Activated CD4-positive, alpha-beta T cell treated with anti-CD3 and anti-CD28 coated beads, Interleukin-2, amount 10 ng/mL, durations not matched to agents 24 days and 14 days (primary cell): ENCODE results near the gene LSM2. TPM values are rescaled to one million over a fixed set of nuclear protein-coding genes. Genes with fewer than 3 reads are reported as not detected.

Experiments
- DNase-seq: peaks from one replicate; pipeline ENCODE4 v3.0.0; 2022
- H3K27ac Mint-ChIP-seq: one replicate; pipeline ENCODE4 v1.8.0; 2022; ENCODE audit warnings: mild to moderate bottlenecking, mixed read lengths
- H3K27me3 Mint-ChIP-seq: one replicate; pipeline ENCODE4 v1.8.0; 2022; ENCODE audit warnings: mixed read lengths
- H3K36me3 Mint-ChIP-seq: one replicate; pipeline ENCODE4 v1.8.0; 2022; ENCODE audit warnings: low read depth, mild to moderate bottlenecking, mixed read lengths
- H3K4me1 Mint-ChIP-seq: one replicate; pipeline ENCODE4 v1.8.0; 2021; ENCODE audit warnings: mixed read lengths
- H3K4me3 Mint-ChIP-seq: one replicate; pipeline ENCODE4 v1.8.0; 2022; ENCODE audit warnings: mild to moderate bottlenecking, moderate library complexity, mixed read lengths
- H3K9me3 Mint-ChIP-seq: one replicate; pipeline ENCODE4 v1.8.0; 2021; ENCODE audit warnings: mixed read lengths
- intact Hi-C: fragments of 100-400 bp; cut with micrococcal nuclease; formaldehyde crosslinking; loops from one replicate; pipeline ENCODE4 v1.15.1; 2023
- total RNA-seq: library from RNA; stranded (reverse); gene quantifications from 2 replicates; pipeline ENCODE4 v1.2.3, GENCODE V29; 2022

LSM2 gene
- total RNA-seq, 1 donor from 2014 or later: 142 TPM

DNA sequence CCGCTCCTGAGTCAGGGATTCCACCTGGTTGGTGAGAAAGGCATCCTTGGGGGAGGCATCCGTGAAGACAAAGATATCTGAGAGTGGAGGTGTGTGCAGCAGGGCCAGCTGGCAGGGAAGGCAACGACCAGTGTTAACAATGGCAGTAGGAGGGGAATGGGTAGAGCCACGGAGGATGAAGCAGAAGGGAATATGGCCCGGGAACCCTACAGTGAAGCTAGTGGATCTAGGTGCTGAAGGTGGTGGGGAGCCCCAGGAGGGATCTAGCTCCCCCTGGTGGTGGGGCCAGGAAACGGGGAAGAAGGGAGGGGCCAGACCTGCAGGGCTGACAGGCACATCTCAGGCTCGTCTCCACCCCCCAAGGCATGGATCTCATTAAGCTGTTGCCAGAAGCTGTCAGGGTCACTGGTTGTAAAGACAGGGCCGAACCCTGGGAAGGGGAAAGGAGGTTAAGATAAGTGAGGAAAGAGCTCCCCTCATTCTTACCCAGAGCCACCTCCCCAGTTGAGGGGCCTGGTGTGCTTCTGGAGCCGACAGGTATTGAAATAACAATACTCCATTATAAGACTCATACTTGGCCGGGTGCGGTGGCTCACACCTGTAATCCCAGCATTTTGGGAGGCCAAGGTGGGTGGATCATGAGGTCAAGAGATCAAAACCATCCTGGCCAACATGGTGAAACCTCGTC lies 36.9 kb downstream of the LSM2 start:
- H3K27ac Mint-ChIP-seq: peak overlapping the region; percentile 46
- H3K4me3 Mint-ChIP-seq: no peak overlapping the region
- H3K36me3 Mint-ChIP-seq: peaks cover 13% of the 10 kb centered on the region
- intact Hi-C loops: loop anchor here (1.0 to 2.0 kb wide), 3 partner anchors 31 to 90 kb away; partner anchors contain the start of gene DDAH2
- H3K4me1 Mint-ChIP-seq: peaks cover 24% of the 10 kb centered on the region
- H3K27me3 Mint-ChIP-seq: no peaks in the 10 kb centered on the region
- no peaks in the 10 kb centered on the region for H3K9me3 Mint-ChIP-seq
- peak; percentile 96 for DNase-seq

DNA sequence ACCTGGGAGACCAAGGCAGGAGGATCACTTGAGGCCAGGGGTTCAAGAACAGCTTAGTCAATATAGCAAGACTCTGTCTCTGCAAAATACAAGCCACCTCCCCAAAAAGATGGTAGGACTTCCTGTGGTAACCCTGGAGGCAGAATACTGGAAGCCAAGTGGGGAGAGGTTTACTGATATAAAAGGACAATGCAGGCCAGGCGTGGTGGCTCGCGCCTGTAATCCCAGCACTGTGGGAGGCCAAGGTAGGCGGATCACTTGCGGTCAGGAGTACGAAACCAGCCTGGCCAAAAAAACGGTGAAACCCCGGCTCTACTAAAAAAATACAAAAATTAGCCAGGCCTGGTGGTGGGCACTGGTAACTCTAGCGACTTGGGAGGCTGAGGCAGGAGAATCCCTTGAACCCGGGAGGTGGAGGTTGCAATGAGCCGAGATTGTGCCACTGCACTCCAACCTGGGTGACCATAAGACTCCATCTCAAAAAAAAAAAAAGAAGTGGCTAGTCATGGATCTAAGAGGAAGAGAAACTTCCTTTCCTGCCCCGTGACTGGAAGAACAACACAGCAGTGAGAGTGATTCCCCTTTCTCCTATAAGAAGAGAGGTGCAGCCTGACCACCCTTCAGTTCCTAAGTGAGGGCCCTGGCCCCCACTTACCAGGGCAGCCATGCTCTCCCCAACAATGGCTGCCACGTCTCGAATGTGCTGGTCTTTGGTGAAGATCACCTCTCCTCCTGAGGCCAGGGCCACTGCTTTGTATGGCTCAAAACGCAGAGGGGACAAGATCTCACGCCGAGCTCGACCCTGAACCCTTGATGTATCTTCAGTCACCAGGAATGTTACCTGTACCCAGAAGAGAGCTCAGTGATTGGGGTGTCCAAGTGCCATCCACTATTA lies 38.2 kb downstream of the LSM2 start:
- H3K36me3 Mint-ChIP-seq: peaks cover 19% of the 10 kb centered on the region
- intact Hi-C loops: loop anchor here (1.0 to 2.0 kb wide), 3 partner anchors 29 to 88 kb away; partner anchors contain the start of gene DDAH2
- H3K9me3 Mint-ChIP-seq: no peaks in the 10 kb centered on the region
- H3K27ac Mint-ChIP-seq: no peak overlapping the region
- no peak overlapping the region for H3K4me3 Mint-ChIP-seq
- H3K27me3 Mint-ChIP-seq: no peaks in the 10 kb centered on the region
- no peak for DNase-seq
- H3K4me1 Mint-ChIP-seq: peaks cover 23% of the 10 kb centered on the region

DNA sequence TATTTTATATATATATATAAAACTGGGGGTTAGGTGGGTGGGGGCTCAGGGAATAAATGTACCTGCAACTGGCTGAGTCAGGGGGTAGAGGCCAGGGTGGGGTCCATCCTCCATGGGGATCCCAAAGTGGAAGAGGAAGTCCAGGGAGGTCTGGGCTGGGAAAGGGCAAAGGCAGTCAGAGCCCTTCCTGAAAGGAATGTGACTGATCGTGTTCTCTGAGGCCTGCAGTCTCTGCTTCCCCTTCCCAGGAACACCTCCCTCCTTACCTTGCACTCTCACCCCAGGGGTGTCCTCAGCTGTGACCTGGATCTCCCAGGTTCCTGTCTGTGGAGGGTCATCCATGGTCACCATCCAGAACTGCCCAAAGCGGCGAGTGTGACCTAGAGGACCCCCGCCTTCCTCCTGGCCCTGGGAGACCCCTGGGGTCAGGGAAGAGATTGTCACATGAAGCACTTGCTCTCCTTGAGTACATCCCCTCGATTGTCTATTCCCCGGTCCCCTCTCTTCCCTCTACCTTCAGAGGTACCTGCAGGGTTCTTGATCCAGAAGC lies 39.6 kb downstream of the LSM2 start:
- Mint-ChIP-seq H3K9me3 (no peaks in the 10 kb centered on the region), H3K4me1 (peaks cover 19% of the 10 kb centered on the region), H3K4me3 (no peak overlapping the region), H3K36me3 (peaks cover 25% of the 10 kb centered on the region), H3K27me3 (no peaks in the 10 kb centered on the region), H3K27ac (no peak overlapping the region)
- intact Hi-C loops: no loop called here
- no peak for DNase-seq

DNA sequence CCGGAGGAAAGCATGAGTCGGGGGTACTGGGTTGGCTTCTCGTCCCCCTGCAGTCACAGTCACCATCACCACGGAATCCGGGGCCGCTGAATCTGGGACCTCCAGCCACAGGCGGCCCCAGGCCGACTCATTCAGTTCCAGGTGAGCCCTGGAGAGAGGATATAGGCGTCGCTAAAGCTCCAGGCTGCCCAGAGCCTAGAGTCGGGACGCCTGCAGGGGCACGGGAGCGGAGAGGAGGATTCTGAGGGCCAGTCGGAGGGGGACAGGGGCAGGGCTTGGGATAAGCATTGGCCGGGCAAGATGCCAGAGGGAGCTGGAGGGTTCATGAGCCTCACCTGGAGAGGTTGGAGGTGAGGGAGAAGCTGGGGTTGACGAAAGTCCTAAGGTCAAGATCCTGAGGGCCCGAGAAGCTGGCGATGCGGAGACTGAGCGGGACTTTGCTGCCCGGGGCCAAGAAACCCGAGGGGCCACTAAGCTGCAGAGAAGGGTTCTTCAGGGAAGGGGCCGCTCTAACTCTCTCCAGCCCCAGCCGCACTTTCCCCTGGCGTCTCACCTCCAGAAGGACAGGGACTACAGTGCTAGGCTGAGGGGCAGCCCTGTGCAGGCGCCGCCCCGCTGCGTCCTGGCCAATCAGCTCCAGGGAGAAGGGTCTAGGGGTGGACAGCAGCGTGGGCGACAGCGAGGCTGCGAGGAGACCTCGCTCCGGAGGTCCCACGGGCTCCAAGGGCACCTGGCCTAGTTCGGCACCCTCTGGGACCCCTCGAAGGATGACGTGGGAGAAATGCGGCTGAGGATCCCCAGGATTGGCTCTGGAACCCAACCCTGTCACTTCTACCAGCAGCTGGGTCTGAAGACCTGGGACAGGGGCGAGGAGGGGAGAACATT lies 40.6 kb downstream of the LSM2 start:
- Mint-ChIP-seq H3K4me3 (no peak overlapping the region), H3K27ac (no peak overlapping the region), H3K36me3 (peaks cover 28% of the 10 kb centered on the region), H3K9me3 (no peaks in the 10 kb centered on the region), H3K27me3 (no peaks in the 10 kb centered on the region), H3K4me1 (peaks cover 14% of the 10 kb centered on the region)
- no peak for DNase-seq
- intact Hi-C loops: no loop called here

DNA sequence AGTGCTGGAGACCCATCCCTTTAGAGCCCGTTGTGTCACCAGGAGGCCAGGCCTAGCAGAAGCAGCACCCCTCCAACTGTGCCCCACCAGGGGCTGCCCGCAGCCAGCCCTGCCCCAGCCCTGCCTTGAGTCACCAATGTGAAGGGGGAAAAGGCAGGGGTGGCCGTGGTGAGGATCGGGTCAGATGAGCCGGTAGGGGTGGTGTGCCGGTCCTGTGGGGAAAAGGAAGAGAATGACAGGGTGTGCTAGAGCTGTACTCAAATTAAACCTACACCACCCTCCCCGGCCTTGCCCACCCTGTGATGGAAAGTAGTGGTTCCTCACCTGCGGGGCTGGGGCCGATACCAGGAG lies 41.2 kb downstream of the LSM2 start:
- no peak overlapping the region for H3K27ac Mint-ChIP-seq
- no peaks in the 10 kb centered on the region for H3K9me3 Mint-ChIP-seq
- no peak for DNase-seq
- no peak overlapping the region for H3K4me3 Mint-ChIP-seq
- H3K36me3 Mint-ChIP-seq: peaks cover 34% of the 10 kb centered on the region
- peaks cover 13% of the 10 kb centered on the region for H3K4me1 Mint-ChIP-seq
- intact Hi-C loops: no loop called here
- no peaks in the 10 kb centered on the region for H3K27me3 Mint-ChIP-seq

DNA sequence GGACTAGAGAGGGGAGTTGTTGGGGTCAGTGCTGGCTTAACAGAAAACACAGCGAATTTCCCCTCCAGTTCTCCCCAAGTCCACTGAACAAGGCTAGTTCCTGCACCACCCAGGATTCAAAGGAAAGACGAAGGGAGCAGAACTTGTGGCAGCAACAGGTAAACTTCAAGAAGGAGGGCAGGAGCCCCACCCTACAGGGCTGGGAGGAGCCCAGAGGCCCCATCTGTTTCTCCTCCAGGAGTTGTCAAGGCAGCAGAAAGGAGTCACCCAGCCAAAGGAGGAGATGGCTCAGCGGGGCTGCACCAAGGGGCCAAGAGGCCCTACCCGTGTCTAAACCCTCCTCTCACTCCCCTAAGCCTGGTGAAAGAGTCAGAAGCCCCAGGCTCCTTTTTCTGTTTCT lies 42.6 kb downstream of the LSM2 start:
- H3K27ac Mint-ChIP-seq: peak overlapping the region; percentile 22
- intact Hi-C loops: no loop called here
- peaks cover 7% of the 10 kb centered on the region for H3K4me1 Mint-ChIP-seq
- no peaks in the 10 kb centered on the region for H3K27me3 Mint-ChIP-seq
- no peak overlapping the region for H3K4me3 Mint-ChIP-seq
- no peaks in the 10 kb centered on the region for H3K9me3 Mint-ChIP-seq
- peaks cover 35% of the 10 kb centered on the region for H3K36me3 Mint-ChIP-seq
- peak; percentile 55 for DNase-seq

DNA sequence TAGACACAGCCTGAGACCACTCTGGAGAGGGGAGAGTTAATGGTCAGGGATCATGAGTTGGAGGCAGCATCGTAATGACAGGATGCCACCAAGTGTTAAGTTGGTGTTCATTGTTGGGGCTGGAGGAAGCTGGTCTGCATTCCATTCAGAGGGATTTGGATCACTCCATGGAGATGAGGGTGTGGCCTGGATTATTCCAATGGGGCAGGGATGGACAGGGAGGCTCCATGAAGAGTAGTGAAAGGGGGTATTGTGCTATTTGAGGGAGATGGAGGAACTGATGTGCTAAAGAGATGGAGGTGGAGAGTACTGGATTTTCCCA lies 43.2 kb downstream of the LSM2 start:
- peaks cover 5% of the 10 kb centered on the region for H3K4me1 Mint-ChIP-seq
- no peaks in the 10 kb centered on the region for H3K9me3 Mint-ChIP-seq
- peaks cover 40% of the 10 kb centered on the region for H3K36me3 Mint-ChIP-seq
- DNase-seq: no peak
- H3K4me3 Mint-ChIP-seq: no peak overlapping the region
- intact Hi-C loops: no loop called here
- no peaks in the 10 kb centered on the region for H3K27me3 Mint-ChIP-seq
- peak overlapping the region; percentile 34 for H3K27ac Mint-ChIP-seq

DNA sequence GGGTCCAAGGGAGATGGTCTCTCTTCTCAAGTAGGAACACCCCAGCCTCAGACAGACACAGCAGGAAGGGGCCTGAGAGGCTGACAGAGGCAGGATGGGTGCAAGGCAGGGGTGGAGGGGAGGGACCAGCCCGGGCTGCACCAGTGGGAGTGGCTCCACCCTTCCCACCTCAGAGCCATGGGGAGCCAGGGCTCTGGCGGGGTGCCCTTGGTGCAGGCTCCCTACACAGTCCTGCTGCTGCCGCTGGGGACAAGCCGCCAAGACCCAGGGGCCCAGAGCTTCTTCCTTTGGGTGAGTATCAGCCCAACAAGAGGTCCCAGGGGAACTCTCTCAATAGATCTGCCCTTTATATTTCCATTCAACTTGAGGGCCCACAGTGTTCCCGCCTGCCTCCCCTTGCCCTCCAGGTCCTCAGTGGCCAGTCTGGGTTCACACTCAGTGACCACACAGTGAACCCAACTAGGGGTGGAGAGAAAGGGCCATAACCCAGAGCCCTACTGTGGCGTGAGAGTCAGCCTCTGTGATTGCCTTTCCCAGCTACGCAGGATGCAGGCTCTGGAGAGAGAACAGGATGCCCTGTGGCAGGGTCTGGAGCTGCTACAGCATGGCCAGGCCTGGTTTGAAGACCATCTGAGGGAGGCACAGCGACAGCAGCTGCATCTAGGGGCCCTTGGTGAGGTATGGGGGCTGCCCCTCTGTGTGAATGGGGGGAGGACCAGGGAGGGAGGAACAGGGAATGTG lies 43.7 kb downstream of the LSM2 start:
- intact Hi-C loops: no loop called here
- no peak for DNase-seq
- H3K4me3 Mint-ChIP-seq: no peak overlapping the region
- no peaks in the 10 kb centered on the region for H3K9me3 Mint-ChIP-seq
- H3K27ac Mint-ChIP-seq: peak overlapping the region; percentile 34
- peaks cover 5% of the 10 kb centered on the region for H3K4me1 Mint-ChIP-seq
- peaks cover 41% of the 10 kb centered on the region for H3K36me3 Mint-ChIP-seq
- no peaks in the 10 kb centered on the region for H3K27me3 Mint-ChIP-seq

DNA sequence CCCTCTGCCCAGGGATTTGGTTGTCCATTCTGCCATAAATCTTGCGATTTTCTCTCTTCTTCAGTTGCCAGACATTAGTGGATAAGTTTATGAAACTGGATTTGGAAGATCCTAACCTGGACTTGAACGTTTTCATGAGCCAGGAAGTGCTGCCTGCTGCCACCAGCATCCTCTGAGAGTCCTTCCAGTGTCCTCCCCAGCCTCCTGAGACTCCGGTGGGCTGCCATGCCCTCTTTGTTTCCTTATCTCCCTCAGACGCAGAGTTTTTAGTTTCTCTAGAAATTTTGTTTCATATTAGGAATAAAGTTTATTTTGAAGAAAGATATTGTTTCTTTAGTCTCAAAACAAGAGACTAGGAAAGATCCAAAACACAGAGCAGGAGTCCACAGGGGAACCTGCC lies 44.4 kb downstream of the LSM2 start, which contains the start of gene SAPCD1:
TSS of gene SAPCD1 (plus strand) at position 301 of the 400 bp plus-strand sequence. CDS start 399 bp downstream, outside the sequence.
- intact Hi-C loops: no loop called here
- H3K27ac Mint-ChIP-seq: peak within 1 kb of the TSS; percentile 34
- H3K4me1 Mint-ChIP-seq: peaks cover 5% of the 10 kb centered on the region
- no peak for DNase-seq
- no peak within 1 kb of the TSS for H3K4me3 Mint-ChIP-seq
- no peaks in the 10 kb centered on the region for H3K27me3 Mint-ChIP-seq
- no peaks in the 10 kb centered on the region for H3K9me3 Mint-ChIP-seq
- H3K36me3 Mint-ChIP-seq: peaks cover 38% of the 10 kb centered on the region

DNA sequence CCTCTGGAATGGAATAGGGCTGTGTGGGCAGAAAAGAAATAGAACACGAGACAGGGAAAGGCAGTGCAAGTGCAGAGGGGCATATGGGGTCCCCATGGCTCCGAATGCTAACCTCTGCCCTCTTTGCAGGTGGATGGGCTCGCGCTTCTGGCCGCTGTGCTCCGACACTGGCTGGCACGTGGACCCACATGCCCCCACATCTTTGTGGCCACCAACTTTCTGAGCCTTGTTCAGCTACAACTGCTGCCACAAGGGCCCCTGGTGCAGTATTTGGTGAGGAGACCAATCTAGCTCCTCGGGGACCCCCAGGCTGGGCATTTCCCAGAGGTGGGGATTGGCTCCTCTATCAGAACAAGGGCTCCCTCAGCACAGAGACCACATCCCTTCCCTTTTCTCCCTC lies 45.4 kb downstream of the LSM2 start:
- Mint-ChIP-seq H3K36me3 (peaks cover 36% of the 10 kb centered on the region), H3K4me3 (no peak overlapping the region), H3K4me1 (peaks cover 5% of the 10 kb centered on the region), H3K9me3 (no peaks in the 10 kb centered on the region), H3K27me3 (no peaks in the 10 kb centered on the region), H3K27ac (no peak overlapping the region)
- no peak for DNase-seq
- intact Hi-C loops: no loop called here

DNA sequence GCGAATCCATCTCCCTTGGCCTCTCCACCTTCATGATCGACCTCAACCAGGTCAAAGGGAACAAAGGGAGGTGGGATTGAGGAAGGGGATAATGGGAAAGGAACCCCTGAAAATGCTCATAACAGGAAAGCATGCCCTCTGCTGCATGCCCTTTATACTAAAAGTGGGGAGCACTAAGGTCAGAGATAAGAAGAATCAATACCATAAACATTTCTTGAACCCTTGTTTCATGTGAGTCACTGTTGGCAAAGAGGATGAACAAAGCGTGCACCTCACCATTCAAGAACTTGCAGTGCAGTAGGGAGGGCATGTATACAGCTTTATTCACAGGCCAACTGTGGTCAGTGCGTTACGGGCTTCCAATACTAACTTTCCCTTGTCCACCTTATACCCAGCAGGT lies 46.0 kb downstream of the LSM2 start:
- peaks cover 36% of the 10 kb centered on the region for H3K36me3 Mint-ChIP-seq
- intact Hi-C loops: no loop called here
- DNase-seq: no peak
- no peaks in the 10 kb centered on the region for H3K9me3 Mint-ChIP-seq
- no peak overlapping the region for H3K27ac Mint-ChIP-seq
- no peak overlapping the region for H3K4me3 Mint-ChIP-seq
- H3K27me3 Mint-ChIP-seq: no peaks in the 10 kb centered on the region
- peaks cover 5% of the 10 kb centered on the region for H3K4me1 Mint-ChIP-seq

DNA sequence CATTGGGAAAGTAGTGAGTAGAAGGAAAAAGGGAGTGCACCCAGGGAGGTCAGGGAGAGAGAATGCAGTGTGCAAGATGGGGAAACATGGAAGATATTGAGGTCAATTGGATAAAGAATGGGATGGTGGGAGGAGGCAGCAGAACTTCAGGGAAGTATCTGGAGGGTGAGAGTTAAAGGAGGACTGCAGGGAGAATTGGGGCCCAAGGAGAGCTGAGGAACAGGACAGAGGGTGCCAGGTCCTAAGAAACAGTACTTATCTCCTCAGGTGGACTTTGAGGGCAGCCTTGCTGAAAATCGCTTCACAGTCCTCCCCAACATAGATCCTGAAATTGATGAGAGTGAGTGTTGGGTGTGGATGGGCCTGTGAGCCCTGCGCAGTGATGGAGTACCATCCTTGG lies 48.5 kb downstream of the LSM2 start:
- Mint-ChIP-seq H3K4me1 (no peaks in the 10 kb centered on the region), H3K4me3 (no peak overlapping the region), H3K27me3 (no peaks in the 10 kb centered on the region), H3K9me3 (no peaks in the 10 kb centered on the region), H3K36me3 (peaks cover 30% of the 10 kb centered on the region), H3K27ac (peak overlapping the region; percentile 1)
- DNase-seq: no peak
- intact Hi-C loops: no loop called here

DNA sequence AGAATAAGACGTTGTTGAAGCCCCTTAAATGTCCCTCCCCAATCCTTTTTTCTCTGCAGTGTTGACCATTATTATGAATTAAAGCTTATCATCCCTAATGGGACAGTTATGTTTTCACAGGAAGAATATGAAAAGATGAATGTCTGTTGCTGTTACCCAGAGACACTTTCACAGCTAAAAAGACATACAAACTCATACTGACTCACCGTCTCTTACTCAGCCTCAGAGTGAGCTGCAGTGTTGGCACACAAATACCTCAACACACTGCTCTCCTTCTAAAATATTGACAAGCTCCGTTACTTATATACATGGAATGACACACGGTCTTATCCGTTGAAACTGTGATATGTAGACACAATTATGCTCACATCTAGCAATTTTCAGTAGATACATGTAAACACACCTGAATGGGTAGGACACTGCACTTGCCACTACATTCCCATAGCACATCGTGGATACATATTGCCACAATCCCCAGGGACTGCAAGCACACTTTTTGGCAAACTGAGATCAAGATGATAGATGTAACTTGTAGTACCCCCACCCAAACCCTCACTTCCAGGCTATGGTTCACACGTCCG lies 53.9 kb downstream of the LSM2 start:
- H3K4me1 Mint-ChIP-seq: no peaks in the 10 kb centered on the region
- intact Hi-C loops: no loop called here
- H3K4me3 Mint-ChIP-seq: no peak overlapping the region
- H3K36me3 Mint-ChIP-seq: peaks cover 14% of the 10 kb centered on the region
- DNase-seq: no peak
- no peaks in the 10 kb centered on the region for H3K27me3 Mint-ChIP-seq
- no peak overlapping the region for H3K27ac Mint-ChIP-seq
- no peaks in the 10 kb centered on the region for H3K9me3 Mint-ChIP-seq
